ENCODE results near the gene ENG.

DNA sequence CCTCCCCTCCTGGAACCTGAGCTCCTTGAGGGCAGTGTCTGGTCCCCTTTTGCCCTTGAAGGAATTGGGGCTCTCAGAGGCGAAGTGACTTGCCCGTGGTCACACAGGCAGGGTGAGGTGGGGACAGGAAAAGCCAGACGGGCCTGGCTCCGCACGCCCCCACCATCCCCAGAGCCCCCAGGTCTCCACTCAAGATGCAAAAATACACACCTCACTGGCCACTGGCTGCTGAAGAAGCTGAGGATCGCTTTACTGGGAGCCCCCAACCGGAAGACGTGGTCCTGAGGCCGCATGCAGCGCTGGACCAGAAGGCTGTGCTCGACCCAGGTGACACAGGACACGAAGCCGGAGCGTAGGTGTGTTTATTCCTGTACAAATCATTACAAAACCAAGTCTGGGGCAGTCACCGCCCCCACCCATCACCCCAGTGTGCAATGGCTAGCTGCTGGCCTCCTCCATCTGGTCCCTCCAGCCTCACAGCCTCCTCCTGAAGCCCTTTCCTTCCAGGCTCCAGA is 30.6 kb upstream of the ENG start:
- TF ChIP-seq, protein P1, sequence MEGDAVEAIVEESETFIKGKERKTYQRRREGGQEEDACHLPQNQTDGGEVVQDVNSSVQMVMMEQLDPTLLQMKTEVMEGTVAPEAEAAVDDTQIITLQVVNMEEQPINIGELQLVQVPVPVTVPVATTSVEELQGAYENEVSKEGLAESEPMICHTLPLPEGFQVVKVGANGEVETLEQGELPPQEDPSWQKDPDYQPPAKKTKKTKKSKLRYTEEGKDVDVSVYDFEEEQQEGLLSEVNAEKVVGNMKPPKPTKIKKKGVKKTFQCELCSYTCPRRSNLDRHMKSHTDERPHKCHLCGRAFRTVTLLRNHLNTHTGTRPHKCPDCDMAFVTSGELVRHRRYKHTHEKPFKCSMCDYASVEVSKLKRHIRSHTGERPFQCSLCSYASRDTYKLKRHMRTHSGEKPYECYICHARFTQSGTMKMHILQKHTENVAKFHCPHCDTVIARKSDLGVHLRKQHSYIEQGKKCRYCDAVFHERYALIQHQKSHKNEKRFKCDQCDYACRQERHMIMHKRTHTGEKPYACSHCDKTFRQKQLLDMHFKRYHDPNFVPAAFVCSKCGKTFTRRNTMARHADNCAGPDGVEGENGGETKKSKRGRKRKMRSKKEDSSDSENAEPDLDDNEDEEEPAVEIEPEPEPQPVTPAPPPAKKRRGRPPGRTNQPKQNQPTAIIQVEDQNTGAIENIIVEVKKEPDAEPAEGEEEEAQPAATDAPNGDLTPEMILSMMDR (IDR thresholded peaks at IDR 0.05; ENCODE audit: insufficient read depth, low read length, poor library complexity, severe bottlenecking) = no peak
- no peak for TF ChIP-seq EZH2phosphoT487 (conservative IDR thresholded peaks at IDR 0.05; ENCODE audit: low read length)

All from SU-DHL-6 (cell line).